ENCODE data around the gene PPIC.
"Not testable (repeated sequence)": the region's sequence is repeated elsewhere in the genome, so short reads cannot be mapped to it uniquely, and the experiment has no call there.

The PPIC gene

DNA sequence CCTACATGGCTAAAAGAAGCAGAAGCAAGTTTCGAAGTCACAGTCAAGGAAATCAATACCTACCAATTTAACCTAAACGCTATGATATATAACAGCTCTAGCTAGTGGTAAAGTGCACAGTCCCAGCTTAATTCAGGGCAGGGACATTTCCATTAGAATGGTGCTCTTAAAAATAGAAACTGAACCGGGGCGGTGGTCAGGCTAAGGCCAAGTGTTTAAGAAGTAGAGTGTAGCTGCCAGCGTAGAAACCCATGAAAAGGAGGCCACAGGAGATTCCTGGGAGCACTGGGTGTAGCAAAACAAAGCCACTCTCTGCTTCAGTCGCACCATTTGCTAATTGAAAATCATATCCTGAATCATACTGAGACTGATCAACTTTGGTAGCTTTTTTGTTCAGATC lies 28.8 kb downstream of the PPIC start:
- DNase-seq: no peak

DNA sequence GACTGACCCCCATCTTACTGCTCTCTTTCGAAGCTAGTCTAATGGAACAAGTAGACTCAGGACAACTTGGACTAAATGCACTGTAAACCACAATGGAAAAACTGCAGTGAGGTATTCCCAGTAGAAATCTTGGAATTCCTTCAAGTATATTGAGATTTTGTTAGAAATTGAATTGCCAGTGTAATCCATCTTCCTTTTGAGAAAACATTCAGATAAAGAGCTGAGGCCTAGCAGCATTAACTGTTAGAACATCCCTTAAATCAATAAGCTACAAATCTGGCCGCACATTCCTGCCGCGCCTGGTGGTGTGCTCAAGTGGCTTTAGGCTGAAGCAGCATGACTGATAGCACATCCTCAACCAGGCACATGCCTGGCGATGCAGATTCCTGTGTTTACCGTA lies 29.3 kb downstream of the PPIC start:
- DNase-seq: no peak

DNA sequence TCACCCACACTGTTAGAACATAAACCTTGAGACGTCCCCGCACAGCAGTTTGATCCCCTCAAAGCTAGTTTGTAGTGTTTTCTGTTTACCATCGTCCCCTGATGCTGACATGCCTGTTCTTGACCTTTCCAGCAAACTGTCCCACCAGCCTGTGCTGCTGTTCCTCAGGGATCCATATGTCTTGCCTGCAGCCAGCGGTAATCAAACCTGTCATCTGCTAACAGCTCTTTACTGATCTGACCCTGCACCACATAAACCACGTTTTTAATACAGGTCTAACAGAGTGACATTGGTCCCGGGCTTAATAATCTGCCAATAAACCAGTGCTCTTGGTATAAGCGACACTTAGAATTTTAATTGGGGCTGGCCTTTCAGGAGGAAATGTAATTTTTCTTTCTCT lies 34.7 kb downstream of the PPIC start:
- no peak for DNase-seq

- peak in 1 of 2 experiments; percentile 26 for DNase-seq
These were observed 35.8 kb downstream of the PPIC start for GRCh38 chr5:123000731-123001130.

GRCh38 chr5:122999947-123000563 lies 36.5 kb downstream of the PPIC start:
- DNase-seq: no peak

DNA sequence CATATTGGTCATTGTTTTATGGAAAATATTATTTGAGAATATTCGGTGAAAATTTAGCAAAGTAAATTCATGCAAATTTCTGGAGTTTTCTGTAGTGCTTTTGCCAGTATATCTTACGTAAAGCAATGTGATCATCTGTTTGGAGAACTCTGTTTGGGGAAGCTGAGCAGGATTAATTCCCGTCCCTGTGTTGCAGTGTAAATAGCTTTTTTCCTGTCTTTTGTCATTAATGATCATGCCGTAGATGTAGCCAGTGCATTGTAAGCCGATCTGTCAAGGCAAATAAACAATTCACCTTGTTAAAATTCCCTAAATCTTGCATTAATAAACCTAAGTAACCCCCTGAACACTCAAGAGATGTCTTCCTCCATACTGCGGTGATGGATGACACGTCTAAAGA lies 39.2 kb downstream of the PPIC start:
- no peak for DNase-seq

GRCh38 chr5:122996091-122996490 lies 40.4 kb downstream of the PPIC start:
- no peak for DNase-seq

GRCh38 chr5:122985954-122986721 lies 50.4 kb downstream of the PPIC start:
- DNase-seq: no peak

- no peak for DNase-seq
These were observed 51.4 kb downstream of the PPIC start for GRCh38 chr5:122985006-122985700.

DNA sequence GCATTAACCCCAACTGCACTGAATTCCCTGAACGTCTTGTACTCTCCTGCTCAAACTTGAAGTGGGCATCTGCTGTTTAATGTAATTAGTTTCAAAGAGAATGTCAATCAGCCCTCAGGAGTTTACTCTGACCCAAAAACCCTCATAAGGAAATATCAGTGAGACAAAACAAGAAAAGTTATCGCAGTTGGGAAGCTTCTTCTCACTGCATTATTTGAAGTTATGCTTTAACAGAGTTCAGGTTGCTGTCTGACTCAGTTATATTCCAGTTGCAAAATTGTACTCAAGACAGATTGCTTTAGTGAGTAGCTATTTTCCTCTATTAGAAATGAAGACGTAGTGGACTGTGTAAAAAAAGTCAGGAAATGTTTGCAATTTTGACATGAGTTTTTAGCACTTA lies 52.1 kb downstream of the PPIC start:
- DNase-seq: no peak

DNA sequence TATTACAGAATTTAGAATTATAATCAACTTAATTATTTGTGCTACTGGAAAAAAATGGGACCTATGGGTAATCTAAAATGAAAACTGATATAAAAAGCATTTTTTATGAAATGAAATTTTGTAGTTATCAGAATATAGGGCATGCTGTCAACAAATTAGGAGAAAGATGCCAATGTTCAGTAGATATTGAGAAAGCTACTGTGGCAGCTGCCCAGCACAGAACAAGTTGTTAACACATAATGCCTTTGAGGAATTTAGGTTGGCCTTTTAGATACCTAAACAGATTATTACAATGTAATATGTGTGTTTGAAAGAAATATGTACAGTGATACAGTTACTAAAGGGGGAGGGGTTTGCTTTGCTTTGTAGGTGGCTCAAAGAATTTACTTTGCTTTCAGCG lies 54.1 kb downstream of the PPIC start:
- no peak for DNase-seq

DNA sequence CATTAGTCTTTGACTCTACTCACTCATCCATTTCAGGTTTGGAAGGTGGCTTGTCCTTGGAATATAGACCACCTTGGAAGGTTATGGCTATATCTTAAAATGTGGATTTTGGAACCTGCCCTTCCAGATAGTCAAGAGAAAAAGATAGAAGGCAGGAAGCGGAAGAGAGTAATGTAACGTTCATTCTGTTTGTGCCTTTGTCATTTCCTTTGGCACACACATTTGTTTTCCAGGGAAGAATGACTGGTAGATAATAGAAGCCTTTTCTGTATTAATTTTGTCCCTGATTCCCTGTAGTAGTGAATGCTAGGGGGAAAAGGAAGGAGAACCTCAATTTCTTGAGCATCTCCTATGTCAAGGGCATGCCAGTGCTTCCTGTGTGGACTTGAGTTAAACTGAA lies 54.7 kb downstream of the PPIC start:
- no peak for DNase-seq

DNA sequence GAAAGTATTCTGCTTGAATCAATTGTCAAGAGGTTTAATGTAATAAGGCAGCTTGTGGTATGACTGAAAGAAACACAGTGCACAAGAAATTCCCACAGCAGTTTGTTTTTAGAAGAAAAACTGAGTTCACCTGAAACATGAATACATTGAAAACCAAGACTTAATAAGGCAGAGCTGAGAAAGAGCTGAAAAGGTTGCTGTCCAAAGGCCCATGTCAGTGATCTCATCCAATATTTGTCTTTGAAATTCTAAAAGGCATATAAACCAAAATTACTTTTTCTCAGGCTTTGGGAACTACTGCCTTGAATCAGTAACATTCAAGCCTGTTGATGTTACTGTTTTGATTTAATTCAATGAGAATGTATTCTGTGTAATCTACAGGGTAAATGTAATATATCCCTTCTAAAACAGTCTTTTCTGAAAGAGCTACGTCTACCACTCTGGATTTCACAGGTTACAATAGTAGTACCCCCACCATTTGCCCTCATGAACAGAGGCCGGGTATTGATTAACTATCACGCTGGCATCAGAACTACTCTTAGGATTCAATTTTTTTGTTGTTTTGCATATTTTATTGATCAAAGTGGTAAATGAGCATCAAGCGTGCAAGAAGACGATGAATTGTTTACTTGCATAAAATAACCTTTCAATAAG lies 57.8 kb downstream of the PPIC start:
- no peak for DNase-seq

GRCh38 chr5:122978068-122978467 lies 58.5 kb downstream of the PPIC start:
- DNase-seq: no peak

- DNase-seq: no peak
These were observed 59.2 kb downstream of the PPIC start for GRCh38 chr5:122977319-122977718.

GRCh38 chr5:122974251-122974650 lies 62.3 kb downstream of the PPIC start:
- DNase-seq: not testable (repeated sequence)

DNA sequence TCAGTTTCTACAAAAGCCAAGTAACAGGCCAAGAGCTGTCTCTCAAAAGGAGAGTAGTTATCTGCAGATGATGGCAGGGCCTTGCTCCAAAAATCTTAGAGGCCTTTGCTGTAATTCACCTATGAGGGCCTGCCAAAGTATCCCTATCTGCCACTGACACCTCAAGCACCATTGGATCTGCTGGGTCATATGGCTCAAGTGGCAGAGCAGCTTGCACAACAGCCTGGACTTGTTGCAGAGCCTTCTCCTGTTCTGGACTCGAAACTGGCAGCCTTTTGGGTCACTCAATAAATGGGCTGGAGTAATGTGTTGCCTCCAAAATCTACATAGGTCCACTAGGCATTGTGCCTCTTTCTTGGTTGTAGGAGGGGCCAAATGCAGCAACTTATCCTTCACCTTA lies 62.8 kb downstream of the PPIC start:
- DNase-seq: not testable (repeated sequence)
